ENCODE measurements around the gene EPAS1.

EPAS1 gene

DNA sequence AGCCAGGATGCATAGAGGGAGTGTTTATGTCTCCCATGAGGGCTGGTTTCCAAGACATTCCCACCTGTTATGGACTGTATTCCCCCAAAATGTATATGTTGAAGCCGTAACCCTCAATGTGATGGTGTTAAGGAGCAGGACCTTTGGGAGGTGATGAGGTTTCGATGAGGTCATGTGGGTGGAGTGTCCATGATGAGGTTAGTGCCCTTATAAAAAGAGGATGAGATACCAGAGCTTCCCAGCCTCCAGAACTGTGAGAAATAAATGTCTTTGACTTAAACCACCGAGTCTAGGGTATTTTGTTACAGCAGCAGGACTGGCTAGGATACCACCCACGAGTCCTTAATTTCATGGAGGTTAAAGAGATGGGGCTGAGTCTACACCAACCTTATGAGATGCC lies 22.6 kb upstream of the EPAS1 start:
- DNase-seq, result no peak

- DNase-seq, result no peak
These were observed 21.2 kb upstream of the EPAS1 start for GRCh38 chr2:46275995-46276394.

- no peak for DNase-seq
These were observed 20.6 kb upstream of the EPAS1 start for GRCh38 chr2:46276642-46277041.

DNA sequence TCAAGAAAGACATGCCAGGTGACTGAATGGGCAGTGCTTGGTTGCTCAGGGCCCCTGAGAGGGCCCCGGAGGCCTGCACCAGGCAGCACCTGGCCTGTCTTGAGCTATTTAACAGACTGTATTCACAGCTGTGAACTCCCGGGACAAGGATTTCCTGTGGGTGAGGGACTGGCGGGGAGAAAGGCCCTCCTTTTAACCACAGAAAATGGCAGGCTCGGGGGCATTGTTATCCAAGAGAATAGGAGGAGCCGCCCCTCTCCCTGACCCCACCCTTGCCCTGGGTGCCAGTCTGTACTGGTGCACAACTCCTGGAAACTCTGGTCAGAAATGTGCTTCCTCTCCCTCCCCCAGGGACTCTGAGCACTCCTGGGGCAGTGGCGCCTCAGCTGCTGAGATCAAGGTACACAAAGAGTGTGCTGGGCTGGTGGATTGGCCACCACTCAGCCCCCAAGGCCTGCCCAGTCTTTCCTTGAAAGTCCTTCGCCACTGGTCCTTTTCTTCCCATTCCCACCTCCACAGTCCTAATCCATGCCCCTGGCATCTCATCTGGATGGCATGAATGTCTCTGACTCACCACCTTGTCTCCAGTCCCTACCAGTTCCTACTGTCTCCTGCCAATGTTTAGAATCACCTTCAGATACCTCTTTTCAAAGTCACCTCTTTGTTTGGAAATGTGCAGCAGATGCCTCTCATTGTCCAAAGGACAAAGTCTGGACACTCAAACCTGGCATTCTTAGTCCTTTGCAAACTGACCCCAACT lies 19.6 kb upstream of the EPAS1 start:
- DNase-seq, result no peak

DNA sequence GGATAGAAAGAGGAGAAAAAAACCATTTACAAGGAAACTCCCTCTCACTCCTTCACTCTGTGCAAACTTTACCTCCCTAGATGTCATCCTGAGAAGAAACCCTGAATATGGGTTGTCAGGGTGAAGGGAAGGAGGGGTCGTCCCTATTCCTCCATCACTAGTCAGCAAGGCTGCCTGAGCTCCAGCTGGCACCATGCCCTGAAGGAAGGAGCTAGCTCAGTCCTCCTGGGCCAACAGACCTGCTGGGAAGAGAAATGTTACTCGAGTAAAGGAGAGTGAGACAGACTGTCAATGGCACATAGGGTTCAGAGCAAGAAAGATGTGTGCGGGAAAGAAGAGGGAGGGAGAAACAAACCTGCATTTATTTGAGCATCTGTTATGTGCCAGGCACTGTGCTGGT lies 18.3 kb upstream of the EPAS1 start:
- DNase-seq, result no peak

DNA sequence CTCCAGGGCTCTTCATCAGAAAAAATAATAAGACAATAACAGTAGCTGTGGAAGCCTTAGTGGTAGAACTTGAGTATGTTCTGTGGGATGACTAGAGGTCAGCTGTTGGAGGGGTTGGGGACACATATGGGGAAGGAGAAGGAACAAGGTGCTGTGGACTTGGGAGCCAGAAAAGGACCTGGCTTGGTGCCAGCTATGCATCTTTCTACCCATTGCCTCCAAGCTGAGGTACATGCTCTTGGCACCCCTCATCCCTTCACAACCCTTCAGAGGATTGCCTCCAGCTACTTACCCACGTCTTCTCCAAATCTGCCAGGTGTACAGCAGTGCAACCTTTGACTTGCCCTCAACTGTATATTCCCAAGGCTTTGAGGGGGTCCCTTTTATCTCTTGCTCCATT lies 15.3 kb upstream of the EPAS1 start:
- DNase-seq, result no peak

GRCh38 chr2:46283693-46284092 lies 13.5 kb upstream of the EPAS1 start:
- no peak for DNase-seq

GRCh38 chr2:46284260-46284659 lies 12.9 kb upstream of the EPAS1 start:
- no peak for DNase-seq

- peak; percentile 13 for DNase-seq
These were observed 12.4 kb upstream of the EPAS1 start for GRCh38 chr2:46284796-46285195.

- no peak for DNase-seq
These were observed 10.5 kb upstream of the EPAS1 start for GRCh38 chr2:46286715-46287114.

DNA sequence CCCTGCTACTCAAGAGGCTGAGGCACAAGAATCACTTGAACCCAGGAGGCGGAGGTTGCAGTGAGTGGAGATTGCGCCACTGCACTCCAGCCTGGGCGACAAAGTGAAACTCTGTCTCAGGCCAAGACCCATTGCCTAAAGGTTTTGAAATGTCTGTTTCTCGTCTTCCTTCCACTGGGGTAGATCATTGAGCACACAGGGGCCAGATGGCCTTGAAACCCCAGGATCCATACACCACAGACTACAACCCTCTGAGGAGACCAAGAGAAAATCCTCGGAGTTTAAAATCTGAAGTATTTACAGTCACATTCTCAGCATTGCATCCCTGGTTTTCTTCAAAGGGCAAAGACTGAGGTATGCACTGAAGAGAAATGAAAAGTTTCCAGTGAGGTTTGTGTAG lies 7.1 kb upstream of the EPAS1 start:
- DNase-seq, result no peak

- DNase-seq, result no peak
These were observed 3.7 kb upstream of the EPAS1 start for GRCh38 chr2:46293466-46293865.

- no peak for DNase-seq
These were observed 2.9 kb upstream of the EPAS1 start for GRCh38 chr2:46294176-46294836.

DNA sequence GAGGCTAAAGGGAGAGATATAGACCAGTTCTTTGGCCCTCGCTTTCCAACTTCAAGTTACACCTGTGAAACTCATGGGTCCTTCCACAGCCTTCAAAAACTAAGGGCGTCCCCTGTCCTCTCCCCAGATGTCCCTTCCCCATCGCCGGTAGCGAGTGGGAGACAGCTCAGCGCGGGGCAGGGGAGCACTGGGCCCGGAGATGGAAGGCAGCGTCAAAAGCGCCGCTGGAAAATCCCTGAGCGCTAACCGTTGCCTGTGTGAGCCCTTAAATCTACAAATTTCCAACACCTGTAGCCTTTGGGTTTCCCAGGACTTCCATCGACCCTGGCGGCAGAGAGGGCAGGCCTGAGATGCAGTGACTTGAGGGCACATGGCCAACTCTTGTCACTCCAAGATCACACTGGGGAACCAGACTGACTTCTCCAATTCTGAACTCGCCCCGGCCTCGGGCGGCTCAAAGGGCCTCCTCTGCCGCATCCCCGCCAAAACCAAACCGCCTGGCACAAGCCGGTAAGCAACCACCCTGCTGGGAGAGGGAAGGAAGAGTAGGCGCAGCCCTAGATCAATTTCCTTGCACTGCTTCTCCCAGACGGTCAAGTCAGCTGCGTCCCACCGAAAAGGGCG lies 879 bp upstream of the EPAS1 start:
- DNase-seq, result no peak

GRCh38 chr2:46297546-46298271 lies 502 bp downstream of the EPAS1 start:
- DNase-seq, result peak; percentile 17

GRCh38 chr2:46298272-46298521 lies 990 bp downstream of the EPAS1 start:
- no peak for DNase-seq

DNA sequence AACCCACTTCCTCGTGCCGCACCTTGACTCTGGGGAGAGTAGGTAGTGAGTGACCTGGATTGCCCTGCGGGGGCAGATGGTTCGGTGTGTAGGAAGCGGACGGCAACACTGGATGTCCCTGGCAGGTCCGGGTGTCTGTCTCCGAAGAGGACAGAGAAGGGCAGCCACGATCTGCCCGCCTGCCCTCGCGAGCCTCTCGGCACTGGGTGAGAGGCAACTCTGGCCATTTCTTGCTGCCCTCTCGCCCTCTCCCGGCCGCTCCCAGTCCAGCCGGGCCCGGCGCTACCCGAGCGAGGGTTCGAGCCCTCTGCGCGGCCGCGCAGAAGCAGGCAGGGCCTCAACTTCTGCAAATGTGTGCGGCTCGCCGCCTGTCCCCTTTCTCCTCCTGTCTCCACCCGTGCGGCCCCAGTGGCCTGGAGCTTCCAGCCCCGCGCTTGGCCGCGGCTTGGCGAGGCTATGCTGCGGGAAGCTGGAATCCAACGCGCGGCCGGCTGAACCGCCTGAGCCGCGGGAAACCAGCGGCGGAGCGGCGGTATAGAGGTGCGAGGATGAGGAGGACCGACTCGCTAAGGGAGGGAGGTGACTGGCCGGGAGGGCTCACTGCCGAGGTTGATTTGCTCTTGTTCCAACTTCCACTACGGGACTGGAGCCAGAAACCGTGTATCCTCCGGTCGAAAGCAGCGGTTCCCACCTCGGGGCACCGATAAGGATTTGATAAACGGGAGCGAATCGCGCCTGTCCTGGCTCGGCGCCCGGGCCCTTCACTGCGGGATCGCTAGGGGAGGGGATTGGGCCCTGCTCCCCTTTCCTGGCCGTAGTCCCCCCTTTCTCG lies 1.5 kb downstream of the EPAS1 start:
- no peak for DNase-seq

GRCh38 chr2:46299365-46300263 lies 2.4 kb downstream of the EPAS1 start:
- no peak for DNase-seq

DNA sequence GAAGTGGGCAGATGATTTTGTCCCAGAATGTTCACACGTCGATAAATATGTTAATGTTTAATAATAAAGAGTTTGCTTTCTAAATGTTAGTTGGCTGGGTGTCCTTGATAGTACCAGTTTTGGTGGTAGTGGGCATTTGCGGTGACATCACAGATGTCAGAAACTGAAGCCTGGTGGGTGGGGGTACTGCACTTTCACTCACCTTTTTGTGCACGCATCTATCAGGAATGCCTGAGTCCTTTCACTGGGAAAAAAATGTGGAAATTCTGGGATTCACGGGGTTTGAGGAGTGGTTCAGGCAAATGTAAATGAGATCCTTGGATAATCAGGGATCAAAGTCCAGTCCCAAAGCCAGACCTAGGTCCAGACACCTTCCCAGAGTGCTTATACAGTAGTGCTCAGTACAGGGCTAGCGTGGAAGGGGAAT lies 3.2 kb downstream of the EPAS1 start:
- no peak for DNase-seq

DNA sequence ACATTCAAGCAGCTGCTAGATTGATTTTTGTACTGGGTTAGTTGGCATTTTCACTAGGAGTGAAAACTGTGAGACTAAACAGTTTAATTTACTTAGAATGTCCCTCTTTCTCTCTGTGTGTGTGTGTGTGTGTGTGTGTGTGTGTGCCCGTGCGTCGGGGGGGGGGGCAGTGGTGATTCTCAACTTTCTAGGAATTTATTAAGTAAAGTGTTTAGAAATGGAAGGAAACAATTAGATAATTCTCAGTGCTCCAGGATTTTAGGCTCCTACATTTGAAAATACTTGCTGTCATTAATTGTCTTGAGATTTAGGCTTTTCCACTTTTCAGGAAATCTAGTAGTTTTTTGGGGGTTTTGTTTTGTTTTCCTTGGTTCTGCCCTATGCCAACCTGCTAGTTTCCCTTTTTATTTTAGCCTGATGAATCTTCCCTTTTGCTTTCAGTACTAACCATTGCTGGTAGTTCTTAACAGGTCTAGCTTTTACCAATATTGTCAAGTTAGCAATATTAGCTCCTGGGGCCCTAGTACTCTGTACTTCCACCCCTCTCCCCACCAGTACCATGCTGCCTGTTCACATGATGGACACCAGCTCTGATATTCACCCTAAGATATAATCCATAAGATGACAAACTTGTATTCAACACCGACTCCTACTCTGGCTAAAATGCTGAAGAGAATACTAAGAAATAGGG lies 4.9 kb downstream of the EPAS1 start:
- DNase-seq, result no peak

GRCh38 chr2:46303233-46303632 lies 6.0 kb downstream of the EPAS1 start:
- no peak for DNase-seq

All from NCI-H526 treated with DMSO at 0.1 percent for 48 hours (cell line).